Activated CD8-positive, alpha-beta memory T cell treated with anti-CD3 and anti-CD28 coated beads for 36 hours (primary cell): Measurements from ENCODE around the gene WDR27. TPM values are rescaled to one million over a fixed set of nuclear protein-coding genes. Genes with fewer than 3 reads are reported as not detected.
"Not testable (repeated sequence)": the region's sequence is repeated elsewhere in the genome, so short reads cannot be mapped to it uniquely, and the experiment has no call there.

ENCODE experiments used
- CTCF ChIA-PET: fragments of 350-600 bp; sonication (Branson Sonifier 250); formaldehyde crosslinking; loops from one replicate; lab custom pipeline; 2021; ENCODE audit warnings: antibody characterized with exemption; lab: Charles Lee
- POLR2A ChIA-PET: fragments of 350-600 bp; sonication (Branson Sonifier 250); formaldehyde crosslinking; loops from one replicate; lab custom pipeline; 2021; ENCODE audit warnings: antibody characterized with exemption; lab: Charles Lee
- total RNA-seq, 2 experiments: library from RNA; stranded (reverse); gene quantifications; one replicate each; pipeline ENCODE4 v1.2.3, GENCODE V29; 2021

WDR27 gene
- total RNA-seq, 2 experiments from 2014 or later, result 32.0 TPM

GRCh38 chr6:169720207-169720855, 18.5 kb upstream of the WDR27 start:
- POLR2A ChIA-PET, result interaction anchor here (1.5 to 5.8 kb wide), 2 partner anchors 17 kb away, joined by 3 to 68 read pairs; partner anchors contain the start of genes C6orf120 and WDR27

GRCh38 chr6:169719117-169719516, 17.3 kb upstream of the WDR27 start:
- ChIA-PET POLR2A (interaction anchor here (1.5 kb wide), 1 partner anchor 15 kb away, joined by 3 read pairs; no protein-coding TSS in a partner anchor), CTCF (interaction anchor here (0.9 to 1.6 kb wide), 2 partner anchors 10 to 18 kb away, joined by 3 read pairs; partner anchors contain the start of genes C6orf120 and WDR27)

More at GRCh38 chr6:169720207-169720855, 18.5 kb upstream of the WDR27 start:
- CTCF ChIA-PET, result interaction anchor here (1.6 kb wide), 1 partner anchor 19 kb away, joined by 3 read pairs; the partner anchor contains the start of genes C6orf120 and WDR27

GRCh38 chr6:169714595-169714994, 12.8 kb upstream of the WDR27 start:
- ChIA-PET CTCF (no interaction called here), POLR2A (interaction anchor here (0.6 kb wide), 1 partner anchor 49 kb away, joined by 4 read pairs; no protein-coding TSS in a partner anchor)

- POLR2A ChIA-PET, result no interaction called here
- CTCF ChIA-PET, result no interaction called here
Measured at GRCh38 chr6:169714178-169714577, 12.3 kb upstream of the WDR27 start.

GRCh38 chr6:169710009-169710408, 8.2 kb upstream of the WDR27 start:
- ChIA-PET POLR2A (interaction anchor here (2.4 kb wide), 1 partner anchor 13 kb away, joined by 8 read pairs; no protein-coding TSS in a partner anchor), CTCF (interaction anchor here (0.8 kb wide), 1 partner anchor 9 kb away, joined by 3 read pairs; no protein-coding TSS in a partner anchor)

GRCh38 chr6:169709293-169709692, 7.5 kb upstream of the WDR27 start:
- CTCF ChIA-PET, result interaction anchor here (0.8 kb wide), 1 partner anchor 10 kb away, joined by 3 read pairs; no protein-coding TSS in a partner anchor
- POLR2A ChIA-PET, result interaction anchor here (2.4 kb wide), 1 partner anchor 13 kb away, joined by 8 read pairs; no protein-coding TSS in a partner anchor

GRCh38 chr6:169707772-169708171, 5.9 kb upstream of the WDR27 start:
- POLR2A ChIA-PET, result no interaction called here

GRCh38 chr6:169702840-169703246, 1.0 kb upstream of the WDR27 start:
- POLR2A ChIA-PET, result interaction anchor here (1.0 to 4.6 kb wide), 3 partner anchors 20 to 881 kb away, joined by 3 to 68 read pairs (median 23); partner anchors contain the start of genes DYNLT2, ERMARD, PDCD2 and PHF10
- CTCF ChIA-PET, result interaction anchor here (2.6 kb wide), 1 partner anchor 20 kb away, joined by 9 read pairs; the partner anchor contains the start of gene PHF10

More at GRCh38 chr6:169707772-169708171, 5.9 kb upstream of the WDR27 start:
- CTCF ChIA-PET, result no interaction called here

GRCh38 chr6:169701311-169701953, 397 bp downstream of the WDR27 start:
- POLR2A ChIA-PET, result interaction anchor here (0.6 to 4.6 kb wide), 7 partner anchors 22 to 883 kb away, joined by 3 to 68 read pairs (median 3); partner anchors contain the start of genes DYNLT2, ERMARD, PDCD2 and PHF10
- CTCF ChIA-PET, result interaction anchor here (1.0 to 2.6 kb wide), 6 partner anchors 8 to 28 kb away, joined by 3 to 9 read pairs (median 3); partner anchors contain the start of gene PHF10

- ChIA-PET POLR2A (interaction anchor here (0.7 kb wide), 1 partner anchor 49 kb away, joined by 7 read pairs; no protein-coding TSS in a partner anchor), CTCF (interaction anchor here (2.6 kb wide), 1 partner anchor 23 kb away, joined by 9 read pairs; the partner anchor contains the start of gene PHF10)
Measured at GRCh38 chr6:169700296-169700695, 1.5 kb downstream of the WDR27 start.

- POLR2A ChIA-PET, CTCF ChIA-PET: not testable (repeated sequence)
Measured at GRCh38 chr6:169697115-169697514, 4.7 kb downstream of the WDR27 start.

GRCh38 chr6:169695131-169695530, 6.7 kb downstream of the WDR27 start:
- ChIA-PET CTCF (no interaction called here), POLR2A (no interaction called here)

- POLR2A ChIA-PET, result no interaction called here
- CTCF ChIA-PET, result interaction anchor here (1.1 kb wide), 1 partner anchor 9 kb away, joined by 3 read pairs; no protein-coding TSS in a partner anchor
Measured at GRCh38 chr6:169692516-169692915, 9.3 kb downstream of the WDR27 start.

GRCh38 chr6:169691260-169691659, 10.6 kb downstream of the WDR27 start:
- POLR2A ChIA-PET, result no interaction called here
- CTCF ChIA-PET, result no interaction called here

GRCh38 chr6:169689287-169689686, 12.5 kb downstream of the WDR27 start:
- POLR2A ChIA-PET, result no interaction called here

GRCh38 chr6:169685860-169686259, 16.0 kb downstream of the WDR27 start:
- ChIA-PET CTCF (no interaction called here), POLR2A (no interaction called here)

More at GRCh38 chr6:169689287-169689686, 12.5 kb downstream of the WDR27 start:
- CTCF ChIA-PET, result no interaction called here

GRCh38 chr6:169684056-169684455, 17.8 kb downstream of the WDR27 start:
- POLR2A ChIA-PET, result no interaction called here
- CTCF ChIA-PET, result no interaction called here

- POLR2A ChIA-PET, result no interaction called here
- CTCF ChIA-PET, result no interaction called here
Measured at GRCh38 chr6:169678342-169678741, 23.5 kb downstream of the WDR27 start.

- CTCF ChIA-PET, result no interaction called here
- POLR2A ChIA-PET, result no interaction called here
Measured at GRCh38 chr6:169677096-169677495, 24.7 kb downstream of the WDR27 start.
